BLaER1 (cell line): ENCODE data around the gene PTGR3.
A peak's percentile ranks its signal among the peaks of the same experiment; 100 is the strongest.
"Not testable (repeated sequence)": the region's sequence is repeated elsewhere in the genome, so short reads cannot be mapped to it uniquely, and the experiment has no call there.

Experiments used
- H3K27ac ChIP-seq: shearing (Covaris generic); formaldehyde crosslinking; 2 replicates; pipeline ENCODE4 v1.8.1; 2022
- H3K27me3 ChIP-seq: shearing (Covaris generic); formaldehyde crosslinking; 2 replicates; pipeline ENCODE4 v1.8.1; 2022
- H3K36me3 ChIP-seq: shearing (Covaris generic); formaldehyde crosslinking; 2 replicates; pipeline ENCODE4 v1.8.1; 2022
- H3K4me1 ChIP-seq: shearing (Covaris generic); formaldehyde crosslinking; 2 replicates; pipeline ENCODE4 v1.8.1; 2022
- H3K4me2 ChIP-seq: shearing (Covaris generic); formaldehyde crosslinking; 2 replicates; pipeline ENCODE4 v1.8.1; 2022
- H3K4me3 ChIP-seq: shearing (Covaris generic); formaldehyde crosslinking; 2 replicates; pipeline ENCODE4 v1.8.1; 2022
- H3K9ac ChIP-seq: shearing (Covaris generic); formaldehyde crosslinking; 2 replicates; pipeline ENCODE4 v1.8.1; 2022
- H3K9me3 ChIP-seq: shearing (Covaris generic); formaldehyde crosslinking; 2 replicates; pipeline ENCODE4 v1.8.1; 2022
- H4K20me1 ChIP-seq: shearing (Covaris generic); formaldehyde crosslinking; 2 replicates; pipeline ENCODE4 v1.8.1; 2022
- Cebpa-rat ChIP-seq: shearing (Covaris generic); IDR thresholded peaks from 2 replicates; pipeline ENCODE4 v1.8.1; 2022

The PTGR3 gene

DNA sequence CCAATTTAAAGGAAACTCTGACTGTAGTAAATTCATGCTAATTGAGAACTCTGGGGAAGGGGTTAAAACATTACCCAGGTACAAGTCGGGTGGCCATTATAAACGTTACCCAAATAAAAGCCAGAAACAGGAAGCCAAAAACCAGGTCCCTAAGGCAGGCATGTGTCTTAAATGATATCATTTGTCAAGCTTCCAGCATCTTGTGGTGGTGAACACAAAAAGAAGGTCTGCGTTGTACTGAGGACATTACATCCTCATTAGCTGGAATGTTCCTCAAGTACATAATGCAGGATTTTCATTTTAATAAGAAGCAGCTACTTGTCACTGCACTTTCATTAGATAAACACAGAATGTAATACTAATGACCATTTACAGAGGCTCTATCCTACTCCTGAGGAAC is 10.9 kb downstream of the PTGR3 start:
- Histone ChIP-seq H3K9ac (no peak overlapping the region), H3K4me1 (peaks cover 5% of the 10 kb centered on the region; the same call in 1 of the 2 replicates), H3K9me3 (no peaks in the 10 kb centered on the region), H3K4me3 (no peak overlapping the region), H4K20me1 (peaks cover 45% of the 10 kb centered on the region), H3K4me2 (no peak overlapping the region), H3K27ac (no peak overlapping the region), H3K36me3 (peaks cover 36% of the 10 kb centered on the region), H3K27me3 (no peaks in the 10 kb centered on the region)
- no peak for TF ChIP-seq Cebpa-rat

- H4K20me1 ChIP-seq: no peaks in the 10 kb centered on the region
- 0 out of 2 replicates have a peak, but pooled peaks cover 7% of the 10 kb centered on the region for H3K36me3 ChIP-seq
- TF ChIP-seq Cebpa-rat: no peak
- H3K9ac ChIP-seq: no peak overlapping the region
- H3K4me3 ChIP-seq: no peak overlapping the region
- no peak overlapping the region for H3K27ac ChIP-seq
- H3K4me1 ChIP-seq: peaks cover 10% of the 10 kb centered on the region
- H3K4me2 ChIP-seq: peak overlapping the region; percentile 59
- no peaks in the 10 kb centered on the region for H3K9me3 ChIP-seq
- no peaks in the 10 kb centered on the region for H3K27me3 ChIP-seq
Observed at GRCh38 chr18:75192899-75193298, 16.0 kb downstream of the PTGR3 start.

DNA sequence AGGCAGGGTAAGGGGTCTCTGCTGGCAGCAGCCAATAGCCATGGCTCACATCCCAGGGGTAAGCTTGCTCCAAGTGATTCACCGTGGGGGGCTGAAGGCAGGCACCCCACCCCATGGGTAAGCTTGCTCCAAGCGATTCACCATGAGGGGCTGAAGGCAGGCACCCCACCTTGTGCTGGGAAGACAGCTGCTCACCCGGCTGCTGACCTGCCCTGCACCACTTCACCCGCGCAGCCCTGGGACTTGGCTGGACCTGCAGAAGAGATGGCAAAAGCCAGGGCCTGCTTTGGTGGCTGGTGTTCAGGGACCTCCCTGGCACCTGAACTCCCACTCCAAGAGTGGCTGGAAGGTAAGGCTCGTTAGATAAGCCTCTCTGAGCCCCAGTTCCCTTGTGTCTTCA is 19.2 kb downstream of the PTGR3 start:
- H3K9ac ChIP-seq: no peak overlapping the region
- no peaks in the 10 kb centered on the region for H3K9me3 ChIP-seq
- TF ChIP-seq Cebpa-rat: no peak
- H3K27me3 ChIP-seq: no peaks in the 10 kb centered on the region
- no peaks in the 10 kb centered on the region for H3K36me3 ChIP-seq
- H4K20me1 ChIP-seq: no peaks in the 10 kb centered on the region
- no peak overlapping the region for H3K4me2 ChIP-seq
- peaks cover 10% of the 10 kb centered on the region for H3K4me1 ChIP-seq
- H3K4me3 ChIP-seq: no peak overlapping the region
- H3K27ac ChIP-seq: no peak overlapping the region

DNA sequence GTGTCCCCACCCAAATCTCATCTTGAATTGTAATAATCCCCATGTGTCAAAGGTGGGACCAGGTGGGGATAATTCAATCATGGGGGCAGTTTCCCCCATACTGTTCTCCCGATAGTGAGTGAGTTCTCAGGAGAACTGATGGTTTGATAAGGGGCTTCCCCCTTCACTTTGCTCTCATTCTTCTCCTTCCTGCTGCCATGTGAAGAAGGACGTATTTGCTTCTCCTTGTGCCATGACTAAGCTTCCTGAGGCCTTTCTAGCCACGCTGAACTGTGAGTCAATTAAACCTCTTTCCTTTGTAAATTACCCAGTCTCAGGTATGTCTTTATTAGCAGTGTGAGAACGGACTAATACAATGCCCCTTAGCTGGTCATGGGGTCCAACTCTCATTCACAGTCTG is 21.2 kb downstream of the PTGR3 start:
- H3K27ac ChIP-seq, H4K20me1 ChIP-seq, H3K4me2 ChIP-seq, H3K9me3 ChIP-seq, H3K4me1 ChIP-seq, H3K9ac ChIP-seq, H3K36me3 ChIP-seq, H3K27me3 ChIP-seq, H3K4me3 ChIP-seq: not testable (repeated sequence)

GRCh38 chr18:75185460-75185859 is 23.5 kb downstream of the PTGR3 start:
- no peaks in the 10 kb centered on the region for H3K27me3 ChIP-seq
- H3K36me3 ChIP-seq: no peaks in the 10 kb centered on the region
- H3K9me3 ChIP-seq: no peaks in the 10 kb centered on the region
- no peak overlapping the region for H3K27ac ChIP-seq
- H4K20me1 ChIP-seq: no peaks in the 10 kb centered on the region
- no peaks in the 10 kb centered on the region for H3K4me1 ChIP-seq
- H3K4me3 ChIP-seq: no peak overlapping the region
- no peak overlapping the region for H3K4me2 ChIP-seq
- no peak overlapping the region for H3K9ac ChIP-seq
- TF ChIP-seq Cebpa-rat: no peak

GRCh38 chr18:75183973-75184493 is 24.9 kb downstream of the PTGR3 start:
- no peak overlapping the region for H3K9ac ChIP-seq
- no peaks in the 10 kb centered on the region for H3K9me3 ChIP-seq
- H3K27me3 ChIP-seq: no peaks in the 10 kb centered on the region
- no peak overlapping the region for H3K27ac ChIP-seq
- no peaks in the 10 kb centered on the region for H3K4me1 ChIP-seq
- H4K20me1 ChIP-seq: no peaks in the 10 kb centered on the region
- no peak overlapping the region for H3K4me3 ChIP-seq
- no peaks in the 10 kb centered on the region for H3K36me3 ChIP-seq
- H3K4me2 ChIP-seq: no peak overlapping the region
- TF ChIP-seq Cebpa-rat: no peak

- Histone ChIP-seq H3K4me2 (no peak overlapping the region), H3K9ac (no peak overlapping the region), H3K27me3 (no peaks in the 10 kb centered on the region), H4K20me1 (no peaks in the 10 kb centered on the region), H3K36me3 (no peaks in the 10 kb centered on the region), H3K4me1 (no peaks in the 10 kb centered on the region), H3K27ac (no peak overlapping the region), H3K9me3 (no peaks in the 10 kb centered on the region), H3K4me3 (no peak overlapping the region)
- TF ChIP-seq Cebpa-rat: no peak
Observed at GRCh38 chr18:75183524-75183923, 25.4 kb downstream of the PTGR3 start.

- Histone ChIP-seq H4K20me1 (no peaks in the 10 kb centered on the region), H3K4me1 (no peaks in the 10 kb centered on the region), H3K9ac (no peak overlapping the region), H3K9me3 (no peaks in the 10 kb centered on the region), H3K4me3 (no peak overlapping the region), H3K27me3 (no peaks in the 10 kb centered on the region), H3K36me3 (no peaks in the 10 kb centered on the region), H3K27ac (no peak overlapping the region), H3K4me2 (no peak overlapping the region)
- no peak for TF ChIP-seq Cebpa-rat
Observed at GRCh38 chr18:75179819-75180600, 28.9 kb downstream of the PTGR3 start.

GRCh38 chr18:75178376-75178775 is 30.6 kb downstream of the PTGR3 start:
- no peak overlapping the region for H3K4me2 ChIP-seq
- H4K20me1 ChIP-seq: no peaks in the 10 kb centered on the region
- no peaks in the 10 kb centered on the region for H3K36me3 ChIP-seq
- H3K27ac ChIP-seq: no peak overlapping the region
- TF ChIP-seq Cebpa-rat: no peak
- H3K27me3 ChIP-seq: no peaks in the 10 kb centered on the region
- H3K9ac ChIP-seq: no peak overlapping the region
- H3K4me3 ChIP-seq: no peak overlapping the region
- no peaks in the 10 kb centered on the region for H3K9me3 ChIP-seq
- H3K4me1 ChIP-seq: peaks cover 12% of the 10 kb centered on the region

GRCh38 chr18:75176849-75177248 is 32.1 kb downstream of the PTGR3 start:
- Histone ChIP-seq H3K36me3 (no peaks in the 10 kb centered on the region), H3K4me3 (no peak overlapping the region)

GRCh38 chr18:75173738-75174137 is 35.2 kb downstream of the PTGR3 start:
- Histone ChIP-seq H3K27me3 (no peaks in the 10 kb centered on the region), H3K27ac (peak overlapping the region; percentile 25; the same call in 1 of the 2 replicates), H3K36me3 (no peaks in the 10 kb centered on the region), H4K20me1 (no peaks in the 10 kb centered on the region), H3K9ac (no peak overlapping the region), H3K4me2 (peak overlapping the region; percentile 47), H3K9me3 (no peaks in the 10 kb centered on the region), H3K4me1 (peaks cover 21% of the 10 kb centered on the region), H3K4me3 (no peak overlapping the region)
- no peak for TF ChIP-seq Cebpa-rat

More at GRCh38 chr18:75176849-75177248, 32.1 kb downstream of the PTGR3 start:
- no peak for TF ChIP-seq Cebpa-rat
- Histone ChIP-seq H3K27me3 (no peaks in the 10 kb centered on the region), H3K9ac (no peak overlapping the region), H3K4me1 (peaks cover 21% of the 10 kb centered on the region), H4K20me1 (no peaks in the 10 kb centered on the region), H3K4me2 (no peak overlapping the region), H3K9me3 (no peaks in the 10 kb centered on the region), H3K27ac (no peak overlapping the region)
